Measurements from ENCODE around the gene RETREG1.

The RETREG1 gene

DNA sequence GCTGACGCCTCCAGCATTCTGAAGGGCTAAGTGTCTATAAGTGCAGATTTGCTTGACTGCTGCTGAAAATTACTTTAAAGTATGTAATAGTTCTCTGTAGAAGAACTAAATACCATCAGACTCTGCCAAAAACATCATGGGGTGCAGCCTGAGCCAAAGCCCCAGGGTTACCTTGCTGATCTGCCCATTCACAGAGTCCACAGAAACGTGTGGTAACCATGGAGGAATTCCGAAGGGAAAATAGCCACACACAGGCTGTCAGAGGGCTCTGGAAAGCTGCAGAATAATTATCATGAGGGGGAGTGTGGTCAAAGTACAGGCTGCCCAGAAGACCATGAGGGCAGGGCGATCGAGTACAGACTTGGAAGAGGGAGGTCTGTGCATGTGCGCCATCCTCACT, 36.4 kb downstream of the RETREG1 start:
- DNase-seq (ENCODE audit: low spot score), result no peak

DNA sequence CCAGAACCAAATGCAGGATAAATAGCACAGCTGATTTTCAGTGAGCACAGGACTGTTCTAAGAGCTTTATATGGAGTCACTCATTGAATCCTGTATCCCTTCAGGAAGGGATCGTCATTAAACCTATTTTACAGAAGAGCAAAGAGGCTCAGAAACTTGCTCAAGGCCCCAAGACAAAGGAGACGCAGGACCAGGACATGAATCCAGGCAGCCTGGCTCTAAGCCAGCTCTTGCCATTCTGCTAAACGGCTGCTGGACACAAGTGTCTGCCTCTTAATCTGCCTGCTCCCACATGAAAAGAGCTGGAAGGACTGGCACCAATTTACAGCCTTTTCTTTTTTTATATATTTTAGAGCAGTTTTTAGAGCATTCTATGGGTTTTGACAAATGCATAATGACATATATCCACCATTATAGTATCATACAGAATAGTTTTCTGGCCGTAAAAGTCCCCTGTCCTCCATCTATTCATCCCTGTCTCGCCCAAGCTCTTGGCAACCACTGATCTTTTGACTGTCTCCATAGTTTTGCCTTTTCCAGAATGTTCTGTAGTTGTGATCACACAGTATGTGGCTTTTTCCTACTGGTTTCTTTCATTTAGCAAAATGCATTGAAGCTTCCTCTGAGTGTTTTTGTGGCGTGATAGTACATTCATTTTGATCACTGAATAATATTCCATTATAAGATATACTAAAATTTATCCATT, 37.5 kb downstream of the RETREG1 start:
- no peak for DNase-seq (ENCODE audit: low spot score)

DNA sequence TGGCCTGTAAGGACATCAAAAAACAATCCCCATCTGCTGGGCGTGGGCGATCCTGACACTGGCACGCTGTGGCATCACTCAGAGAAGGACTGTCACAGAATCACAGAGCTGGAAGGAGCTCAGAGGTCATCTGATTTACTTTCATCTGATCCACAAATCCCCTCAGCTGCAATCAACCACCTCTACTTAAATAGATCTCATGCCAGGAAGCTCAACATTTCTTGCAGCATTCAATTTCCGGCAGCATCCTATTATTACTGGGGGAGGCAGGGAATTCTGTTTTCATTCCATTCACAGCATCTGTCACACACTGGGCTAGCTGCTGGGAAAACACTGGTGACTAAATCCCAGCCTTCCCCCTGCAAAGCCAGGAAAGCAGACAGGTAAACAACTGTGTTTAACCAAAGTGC, 38.3 kb downstream of the RETREG1 start:
- DNase-seq (ENCODE audit: low spot score), result no peak

DNA sequence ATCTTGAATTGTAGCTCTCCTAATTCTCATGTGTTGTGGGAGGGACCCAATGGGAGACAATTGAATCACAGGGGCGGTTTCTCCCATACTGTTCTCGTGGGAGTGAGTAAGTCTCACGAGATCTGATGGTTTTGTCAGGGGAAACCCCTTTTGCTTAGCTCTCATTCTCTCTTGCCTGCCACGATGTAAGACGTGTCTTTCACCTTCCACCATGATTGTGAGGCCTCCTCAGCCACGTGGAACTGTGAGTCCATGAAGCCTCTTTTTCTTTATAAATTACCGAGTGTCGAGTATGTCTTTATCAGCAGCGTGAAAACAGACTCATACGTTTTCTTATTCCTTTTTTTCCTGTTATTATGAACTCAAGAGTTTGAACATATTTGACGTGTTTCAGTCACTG, 39.1 kb downstream of the RETREG1 start:
- no peak for DNase-seq (ENCODE audit: low spot score)

DNA sequence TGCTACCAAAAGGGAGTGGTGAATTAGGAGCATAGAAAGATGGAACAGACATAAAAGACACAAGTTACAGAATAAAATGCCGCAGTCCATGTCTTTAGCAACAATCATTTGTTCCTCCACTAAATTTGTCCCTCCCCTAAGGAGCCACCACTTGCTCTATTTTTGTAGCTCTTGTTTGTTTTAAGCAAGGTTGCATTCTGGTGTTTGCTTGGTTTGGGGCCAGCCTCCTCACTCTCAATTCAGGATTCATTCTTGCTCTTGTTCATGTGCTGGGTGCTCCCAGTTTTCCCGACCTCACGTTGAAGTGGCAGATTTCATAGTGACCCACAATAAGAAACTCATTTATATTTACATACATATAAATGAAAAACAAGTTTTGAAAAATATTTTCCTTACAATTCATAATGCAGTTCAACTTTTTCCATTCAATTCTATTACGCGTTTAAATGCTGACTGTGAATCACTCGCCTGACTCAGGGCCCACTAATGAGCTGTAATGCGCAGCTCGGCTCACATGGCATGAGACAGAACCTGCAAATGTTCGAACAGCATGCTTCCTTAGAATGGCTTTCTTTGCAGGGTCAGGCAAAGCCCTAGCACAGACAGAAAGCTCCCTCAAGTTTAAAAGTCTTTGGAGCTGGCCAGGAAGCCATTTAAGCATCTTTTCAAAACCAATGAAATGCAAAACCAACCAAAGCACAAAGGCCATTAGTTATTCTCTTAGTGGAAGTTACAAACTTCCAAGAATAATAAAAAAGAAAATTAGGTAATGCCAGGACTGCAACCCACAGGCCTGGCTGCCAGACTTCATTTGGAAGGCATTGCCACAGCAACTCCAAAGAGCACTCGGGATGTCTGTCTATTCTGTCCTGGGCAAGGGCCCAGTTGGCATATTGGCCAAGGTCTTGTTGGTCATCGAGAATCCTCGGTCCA, 41.7 kb downstream of the RETREG1 start:
- DNase-seq (ENCODE audit: low spot score), result no peak

DNA sequence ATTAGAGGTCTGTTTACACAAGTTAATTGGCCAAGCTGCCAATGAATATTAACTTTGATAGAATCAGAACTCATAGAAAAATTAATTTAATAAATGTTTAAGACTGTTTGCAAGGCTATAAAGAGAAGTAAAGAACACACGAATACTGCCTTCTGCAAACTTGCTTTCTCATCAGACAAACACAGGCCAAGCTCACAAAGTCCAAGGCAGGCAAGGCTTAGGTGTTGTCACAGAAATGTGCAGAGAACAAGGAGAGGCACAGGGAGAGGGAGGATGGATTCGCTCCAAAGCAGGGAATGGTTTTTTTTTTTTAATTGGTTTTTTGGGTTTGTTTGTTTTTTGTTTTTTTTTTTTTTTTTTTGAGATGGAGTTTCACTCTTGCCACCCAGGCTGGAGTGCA, 43.4 kb downstream of the RETREG1 start:
- no peak for DNase-seq (ENCODE audit: low spot score)

DNA sequence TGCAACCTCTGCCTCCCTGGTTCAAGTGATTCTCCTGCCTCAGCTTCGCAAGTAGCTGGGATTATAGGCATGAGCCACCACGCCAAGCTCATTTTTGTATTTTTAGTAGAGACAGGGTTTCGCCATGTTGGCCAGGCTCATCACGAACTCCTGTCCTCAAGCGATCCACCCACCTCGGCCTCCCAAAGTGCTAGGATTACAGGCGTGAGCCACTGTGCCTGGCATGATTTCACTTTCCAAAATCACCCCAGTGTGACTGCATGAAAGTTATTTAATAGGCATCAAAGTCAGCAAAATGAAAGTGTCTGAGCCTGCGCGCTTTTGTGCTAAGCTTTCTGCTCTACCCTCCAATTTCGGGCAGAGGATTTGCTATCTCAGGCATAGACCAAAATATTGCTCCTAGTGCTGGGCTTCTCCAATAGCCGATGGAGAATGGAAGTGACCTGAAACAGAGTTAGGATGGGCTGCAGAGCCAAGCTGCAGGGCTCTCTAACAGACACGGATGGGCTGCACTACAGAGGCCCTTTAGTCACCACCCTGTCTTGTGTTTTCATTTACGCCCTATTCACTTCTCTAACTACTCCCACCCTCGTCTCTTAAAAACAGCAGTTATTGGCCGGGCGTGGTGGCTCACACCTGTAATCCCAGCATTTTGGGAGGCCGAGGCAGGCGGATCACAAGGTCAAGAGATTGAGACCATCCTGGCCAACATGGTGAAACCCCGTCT, 44.3 kb downstream of the RETREG1 start:
- no peak for DNase-seq (ENCODE audit: low spot score)

DNA sequence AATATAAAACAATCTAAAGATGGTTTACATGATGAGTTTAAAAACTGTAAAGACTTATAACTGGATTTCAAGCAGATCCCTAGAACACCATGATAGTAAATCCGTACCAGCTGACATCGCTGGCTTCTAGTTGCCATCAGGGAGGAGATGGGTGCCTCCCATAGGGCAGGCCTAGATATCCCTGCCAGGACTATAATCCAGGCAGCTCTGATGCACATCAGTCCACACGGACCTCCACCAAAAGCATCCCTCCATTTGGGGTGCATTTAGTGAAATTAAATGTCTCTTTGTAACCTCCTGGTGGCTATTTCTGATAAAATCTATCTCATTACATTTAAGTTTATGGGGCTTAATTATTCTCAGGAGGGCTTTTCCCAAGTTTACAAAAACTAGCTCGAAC, 45.8 kb downstream of the RETREG1 start:
- no peak for DNase-seq (ENCODE audit: low spot score)

DNA sequence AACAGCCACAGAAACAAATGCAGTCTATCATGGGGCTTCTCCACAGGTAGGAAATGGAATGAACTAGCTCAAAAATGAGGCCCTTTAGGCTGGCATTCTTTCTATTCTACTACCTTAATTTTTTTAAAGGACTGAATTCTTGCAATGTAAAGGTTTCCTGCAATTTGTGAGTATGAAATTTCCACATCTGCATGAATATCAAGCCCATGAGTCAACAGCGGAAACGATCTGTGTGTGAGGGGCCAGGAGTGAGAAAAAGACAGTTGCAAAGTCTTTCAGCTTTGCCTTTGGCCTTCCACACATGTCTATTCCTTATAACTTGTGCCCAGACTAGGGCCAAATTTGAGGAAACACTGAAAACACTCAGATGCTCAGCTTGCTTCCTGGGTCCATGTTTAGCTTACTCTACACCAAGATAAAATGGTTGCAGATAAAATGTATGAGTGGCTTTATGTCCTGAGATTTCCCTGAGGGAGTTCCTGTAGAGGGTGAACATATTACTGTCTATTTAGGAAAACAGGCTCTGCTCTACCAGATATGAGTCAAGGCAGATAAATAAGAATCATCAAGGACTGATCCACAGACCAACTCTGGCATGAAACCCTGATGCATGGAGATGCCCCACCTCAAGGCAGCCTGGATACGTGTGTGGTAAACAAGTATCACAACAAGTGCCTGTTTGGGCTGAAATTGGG, 46.5 kb downstream of the RETREG1 start:
- DNase-seq (ENCODE audit: low spot score), result no peak

DNA sequence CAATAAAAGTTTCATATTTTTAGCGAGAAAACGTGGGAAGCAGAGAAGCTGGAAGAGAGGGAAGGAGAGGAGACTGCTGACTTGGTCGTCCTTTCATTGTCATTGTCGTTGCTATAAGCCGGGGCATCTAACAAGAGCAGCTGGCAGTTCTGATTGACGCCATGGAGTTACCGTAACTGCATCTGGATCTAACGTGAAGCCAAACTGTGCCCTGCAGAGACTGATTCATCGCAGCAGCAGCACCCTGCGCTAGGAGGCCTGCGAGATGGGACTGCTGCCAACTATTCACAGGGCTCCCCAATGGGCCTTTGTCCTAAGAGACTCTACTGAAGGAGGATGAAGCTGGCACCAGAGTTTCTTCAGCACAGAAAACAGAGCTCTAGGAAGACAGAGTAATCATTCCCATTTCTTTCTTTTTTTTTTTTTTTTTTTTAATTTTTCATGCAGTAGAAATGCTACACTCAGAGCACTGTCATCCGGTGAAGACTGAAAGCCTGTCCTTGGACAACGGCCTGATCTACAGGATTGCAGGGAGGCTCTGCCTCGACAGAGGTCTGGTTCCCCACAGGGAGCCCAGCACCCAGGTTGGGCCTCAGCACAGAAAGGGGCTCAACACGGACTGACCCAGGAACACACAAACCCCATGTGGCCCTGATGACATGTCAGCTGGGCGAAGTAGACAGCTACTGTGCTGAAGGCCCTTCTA, 47.8 kb downstream of the RETREG1 start:
- DNase-seq (ENCODE audit: low spot score), result no peak

DNA sequence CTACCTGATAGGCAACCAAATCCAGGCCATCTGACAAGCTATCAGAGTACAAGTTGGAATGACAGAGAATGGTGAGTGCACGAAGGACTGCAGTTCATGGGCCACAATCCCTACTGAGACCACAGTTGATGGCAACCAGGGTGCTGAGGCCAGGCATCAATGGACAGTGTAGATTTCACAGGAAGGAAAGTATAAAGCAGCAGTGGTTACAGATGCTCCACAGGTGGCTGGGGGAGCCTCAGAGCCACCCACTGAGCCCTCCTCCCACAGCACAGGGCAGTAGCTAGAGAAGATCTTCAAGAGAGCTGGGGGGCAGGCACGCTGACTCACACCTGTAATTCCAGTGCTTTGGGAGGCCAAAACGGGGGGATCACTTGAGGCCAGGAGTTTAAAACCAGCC, 49.4 kb downstream of the RETREG1 start:
- no peak for DNase-seq (ENCODE audit: low spot score)

DNA sequence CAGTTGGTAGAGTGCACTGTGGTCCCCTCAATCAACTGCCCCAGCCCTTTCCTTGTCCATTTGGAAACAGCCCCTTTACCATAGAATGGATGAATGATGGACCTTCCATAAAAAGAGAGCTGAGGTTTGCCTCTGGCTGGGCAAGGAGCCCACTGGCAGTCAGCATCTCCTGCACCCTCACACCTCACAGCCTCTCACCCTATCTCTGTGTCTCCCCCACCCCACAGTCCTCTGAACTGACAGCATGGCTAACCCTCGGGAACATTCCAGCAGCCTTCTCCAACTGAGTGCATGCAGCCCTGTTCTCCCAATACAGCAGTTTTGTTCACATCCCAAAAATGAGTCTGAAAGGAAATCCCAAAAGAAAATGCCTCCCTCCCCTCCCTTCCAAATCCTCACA, 51.7 kb downstream of the RETREG1 start:
- no peak for DNase-seq (ENCODE audit: low spot score)

DNA sequence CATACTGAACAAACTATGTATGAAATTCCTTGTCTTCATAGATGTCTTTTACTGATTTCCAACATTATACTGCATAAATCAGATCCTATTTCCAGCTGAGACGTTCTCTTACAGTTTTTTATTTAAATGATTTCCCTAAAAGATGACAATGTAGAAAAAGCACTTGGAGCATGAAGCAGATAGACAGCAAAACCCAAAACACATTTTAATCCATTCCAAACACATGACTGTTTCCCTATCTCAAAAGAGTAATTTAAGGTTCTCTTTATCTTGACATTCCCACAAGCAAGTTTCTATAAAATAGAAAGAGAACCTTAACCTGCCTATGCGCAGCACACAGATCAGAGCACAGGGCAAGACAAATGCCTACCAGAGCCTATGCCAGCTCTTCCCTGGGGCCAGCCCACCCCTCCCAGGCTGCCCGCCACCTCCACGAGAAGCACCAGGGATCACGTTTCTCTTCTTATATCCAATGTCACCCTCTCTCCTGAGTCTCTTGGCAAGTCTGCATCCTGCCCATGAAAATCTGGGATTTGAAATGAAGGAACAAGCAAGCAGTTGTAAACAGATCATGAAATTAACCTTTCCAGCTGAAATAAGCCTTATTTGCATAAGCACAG, 52.4 kb downstream of the RETREG1 start:
- no peak for DNase-seq (ENCODE audit: low spot score)

DNA sequence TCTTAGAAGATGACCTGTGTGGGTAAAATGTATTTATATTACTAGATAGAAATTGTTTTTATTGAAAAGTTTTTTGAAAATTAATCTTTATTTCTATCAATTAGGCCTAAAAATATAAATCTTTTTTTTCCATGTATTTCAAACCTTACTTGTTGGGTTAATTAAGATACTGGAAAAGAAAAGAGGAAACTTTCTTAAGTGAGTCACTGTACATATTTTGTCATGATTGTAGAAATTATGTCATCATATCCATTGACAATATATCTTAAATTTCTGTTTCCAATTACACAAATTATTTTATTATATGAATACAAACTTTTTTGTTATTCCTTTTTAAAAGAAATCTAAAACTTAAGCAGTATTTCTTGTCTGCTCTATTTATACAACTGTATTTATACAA, 53.1 kb downstream of the RETREG1 start:
- no peak for DNase-seq (ENCODE audit: low spot score)

DNA sequence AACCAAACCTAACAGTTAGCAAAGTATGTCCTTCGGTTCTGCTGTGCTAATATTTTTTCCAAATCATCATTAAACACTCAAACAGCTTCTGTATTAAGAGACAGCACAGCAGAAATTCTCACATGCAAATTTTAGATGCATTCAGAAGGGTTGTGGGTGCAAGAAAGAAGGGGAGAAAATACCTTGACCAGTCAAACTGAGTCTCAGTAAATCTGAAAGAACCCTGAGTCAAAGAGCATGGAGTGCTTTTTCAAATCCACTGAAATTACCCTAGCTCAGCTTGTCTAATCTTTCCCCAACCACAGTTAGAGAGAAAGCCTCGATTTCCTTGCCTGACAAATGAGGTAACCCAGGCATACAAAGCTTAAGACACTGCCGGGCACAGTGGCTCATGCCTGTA, 55.1 kb downstream of the RETREG1 start:
- no peak for DNase-seq (ENCODE audit: low spot score)

DNA sequence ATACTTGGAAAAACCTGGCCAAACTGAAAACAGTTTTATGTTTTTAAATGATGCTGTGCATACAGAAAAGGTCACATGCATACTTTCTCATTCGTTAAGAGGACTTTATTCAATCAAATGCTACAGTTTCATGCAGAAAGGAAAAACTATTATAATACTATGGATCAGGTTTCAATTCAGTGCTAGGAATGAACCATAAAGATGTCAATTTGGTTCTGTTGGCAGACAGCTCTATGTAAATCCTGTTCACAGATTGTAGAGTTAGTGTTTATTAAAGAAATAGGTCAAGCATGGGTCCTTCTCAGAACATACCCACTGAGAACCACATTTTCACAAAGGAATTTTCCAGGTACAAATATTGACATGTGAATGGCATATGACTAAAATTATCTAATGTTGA, 57.1 kb downstream of the RETREG1 start:
- no peak for DNase-seq (ENCODE audit: low spot score)

DNA sequence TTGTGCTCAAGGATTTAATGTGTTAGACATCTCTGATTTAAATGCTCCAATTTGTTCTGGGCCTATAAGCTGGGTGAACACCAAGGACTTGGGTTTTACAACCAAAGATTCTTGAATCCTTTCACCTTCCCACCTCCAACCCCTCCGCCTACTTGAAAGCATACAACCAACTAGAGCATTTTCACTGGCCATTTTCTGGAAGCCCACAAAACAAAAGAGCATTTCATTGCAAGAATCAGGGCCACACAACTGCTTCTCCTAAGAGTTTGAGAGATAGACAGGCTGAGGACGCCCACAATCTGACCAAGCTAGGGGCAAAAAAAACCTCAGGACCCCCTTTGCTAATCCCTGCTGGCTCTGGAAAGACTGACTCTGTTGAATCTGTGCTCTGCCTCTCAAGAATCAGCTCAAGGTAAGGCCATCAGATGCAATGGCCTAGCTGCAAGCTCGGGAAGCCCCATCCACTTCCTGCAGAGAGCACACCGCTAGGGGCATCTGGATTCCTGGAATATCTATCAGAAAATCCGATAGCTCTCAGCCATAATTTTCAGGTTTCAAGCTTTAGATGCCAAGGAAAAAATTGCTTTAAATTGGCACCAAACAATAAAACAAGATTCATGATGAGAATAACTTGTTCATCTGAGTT, 57.7 kb downstream of the RETREG1 start:
- DNase-seq (ENCODE audit: low spot score), result no peak

DNA sequence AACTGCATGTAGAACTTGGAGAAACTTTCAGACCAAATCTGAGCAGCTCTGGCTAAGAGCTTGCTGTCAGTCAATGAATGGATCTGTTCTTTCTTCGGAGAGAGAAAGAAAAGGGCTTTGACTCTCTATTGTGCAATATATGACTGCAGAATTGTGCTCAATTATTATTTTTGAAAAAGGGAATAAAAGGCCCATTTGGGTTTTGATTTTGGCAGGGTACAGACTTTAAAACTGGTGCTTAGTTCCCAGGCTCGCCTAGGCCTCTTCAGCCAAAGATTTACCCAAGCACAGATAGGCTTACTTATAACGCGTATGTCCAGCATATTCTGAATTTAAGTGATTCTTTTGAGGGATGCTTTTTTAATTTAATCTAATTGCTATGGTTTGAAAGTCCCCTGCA, 59.3 kb downstream of the RETREG1 start:
- DNase-seq (ENCODE audit: low spot score), result no peak

DNA sequence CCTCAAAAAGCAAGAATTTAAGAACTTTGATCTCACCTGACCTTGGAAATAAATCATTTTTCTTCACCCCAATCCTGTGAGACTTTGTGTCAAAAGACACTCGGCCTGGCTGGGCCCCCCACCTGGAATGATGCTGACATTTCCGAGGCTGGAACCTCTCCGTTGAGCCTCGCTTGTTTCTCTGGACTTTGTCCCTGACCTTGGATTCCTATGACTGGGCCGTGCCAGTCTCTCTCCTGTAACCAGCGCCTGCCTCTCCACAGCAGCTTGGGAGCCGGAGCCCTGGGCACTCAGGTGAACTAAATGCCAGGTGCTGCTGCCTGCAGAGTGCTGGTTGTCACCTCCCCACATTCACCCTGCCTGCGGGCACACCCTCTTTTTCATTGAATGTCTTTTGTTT, 62.7 kb downstream of the RETREG1 start:
- no peak for DNase-seq (ENCODE audit: low spot score)

DNA sequence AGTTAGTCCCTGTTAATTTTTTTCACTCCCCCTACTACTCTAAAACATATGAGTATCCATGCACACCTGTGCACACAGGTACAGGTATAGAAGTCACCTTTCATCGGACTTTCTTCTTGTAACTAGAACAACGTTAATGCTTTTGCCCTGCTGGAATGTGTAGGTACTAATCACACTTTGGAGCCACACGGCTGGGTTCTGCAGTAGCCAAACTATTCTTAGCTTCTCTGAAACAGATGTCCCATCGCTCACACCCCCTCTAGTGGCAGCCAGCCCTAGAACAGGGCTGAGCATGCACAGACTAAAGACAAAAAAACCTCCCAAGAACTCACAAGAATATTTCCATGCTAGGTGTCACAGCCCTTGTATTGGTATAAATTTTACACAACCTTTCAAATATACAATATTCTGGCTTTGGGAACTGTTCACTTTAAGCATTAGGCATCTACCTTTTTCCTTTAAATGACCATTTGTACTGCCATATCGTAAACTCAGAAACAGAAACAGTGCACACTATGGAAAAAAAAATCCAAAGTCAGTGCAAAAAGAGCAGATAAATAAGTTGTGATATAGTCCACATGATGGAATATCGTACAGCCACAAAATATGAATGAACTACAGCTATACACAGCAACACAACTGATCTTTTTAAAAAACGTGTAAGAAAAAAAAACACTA, 64.0 kb downstream of the RETREG1 start:
- DNase-seq (ENCODE audit: low spot score), result no peak

All from hematopoietic multipotent progenitor cell treated with erythropoietin and hydrocortisone succinate and interleukin-3 and kit ligand, for 15 days (in vitro differentiated cells).